ENCODE data around the gene TCF15.
"Not testable (repeated sequence)": the region's sequence is repeated elsewhere in the genome, so short reads cannot be mapped to it uniquely, and the experiment has no call there.

The TCF15 gene

DNA sequence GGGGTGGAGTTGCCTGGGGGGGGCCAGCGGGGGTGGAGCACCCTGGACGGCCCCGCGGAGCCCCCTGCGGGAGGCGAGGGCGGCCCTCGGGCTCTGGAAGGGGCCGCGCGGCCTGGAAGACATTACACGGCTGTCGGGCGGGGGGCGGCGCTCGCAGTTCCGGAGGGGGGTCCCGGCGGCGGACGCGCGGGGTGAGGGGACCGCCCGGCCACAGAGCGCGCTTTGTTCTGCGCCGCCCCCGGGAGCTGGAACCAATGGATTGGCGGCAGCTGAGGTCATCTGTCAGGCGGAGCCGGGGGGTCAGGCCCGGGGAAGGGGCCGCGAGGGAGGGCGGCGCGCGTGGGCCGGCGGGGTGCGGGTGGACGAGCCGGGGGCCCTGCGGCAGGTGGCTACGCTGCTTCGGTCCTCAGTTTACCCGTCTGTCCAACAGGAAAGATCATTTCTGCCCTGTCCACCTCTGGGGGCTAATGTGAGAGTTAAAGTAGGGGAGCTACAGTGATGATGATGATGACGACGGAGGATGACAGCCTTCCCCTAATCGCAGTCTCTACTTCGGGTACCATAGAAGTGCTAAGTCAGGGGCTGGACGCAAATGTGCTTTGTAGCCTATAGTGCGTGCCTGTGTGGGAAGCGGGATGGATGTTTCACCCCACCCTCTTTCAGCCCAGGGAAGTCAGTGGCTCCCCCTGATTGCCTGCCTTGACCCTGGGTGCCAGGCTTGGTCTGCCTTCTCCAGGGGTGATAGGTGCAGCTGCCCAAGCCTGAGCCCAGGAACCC, 32.5 kb upstream of the TCF15 start:
- DNase-seq (ENCODE audit: low read depth, low spot score): no peak

DNA sequence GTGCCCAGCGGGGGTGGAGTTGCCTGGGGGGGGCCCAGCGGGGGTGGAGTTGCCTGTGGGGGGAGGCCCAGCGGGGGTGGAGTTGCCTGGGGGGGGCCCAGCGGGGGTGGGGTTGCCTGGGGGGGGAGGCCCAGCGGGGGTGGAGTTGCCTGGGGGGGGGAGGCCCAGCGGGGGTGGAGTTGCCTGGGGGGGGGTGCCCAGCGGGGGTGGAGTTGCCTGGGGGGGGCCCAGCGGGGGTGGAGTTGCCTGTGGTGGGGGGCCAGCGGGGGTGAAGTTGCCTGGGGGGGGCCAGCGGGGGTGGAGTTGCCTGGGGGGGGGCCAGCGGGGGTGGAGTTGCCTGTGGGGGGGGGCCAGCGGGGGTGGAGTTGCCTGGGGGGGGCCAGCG, 31.9 kb upstream of the TCF15 start:
- DNase-seq (ENCODE audit: low read depth, low spot score): not testable (repeated sequence)

DNA sequence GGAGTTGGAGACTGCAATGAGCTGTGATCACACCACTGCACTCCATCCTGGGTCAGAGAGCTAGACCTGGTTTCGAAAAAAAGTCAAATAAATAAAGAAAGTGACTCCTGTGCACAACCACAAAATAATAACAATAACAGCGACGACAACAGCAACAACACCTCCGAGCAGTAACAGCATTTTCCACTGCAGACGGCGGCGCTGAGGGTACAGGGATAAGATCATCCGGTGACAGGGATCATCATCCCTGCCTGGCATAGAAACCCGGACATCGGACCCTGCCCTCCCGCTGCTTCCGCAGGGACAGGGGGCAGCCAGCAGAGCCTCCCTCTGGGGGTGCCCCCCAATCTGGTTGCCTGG, 31.4 kb upstream of the TCF15 start:
- no peak for DNase-seq (ENCODE audit: low read depth, low spot score)

- no peak for DNase-seq (ENCODE audit: low read depth, low spot score)
Observed at GRCh38 chr20:640674-641515, 30.8 kb upstream of the TCF15 start.

DNA sequence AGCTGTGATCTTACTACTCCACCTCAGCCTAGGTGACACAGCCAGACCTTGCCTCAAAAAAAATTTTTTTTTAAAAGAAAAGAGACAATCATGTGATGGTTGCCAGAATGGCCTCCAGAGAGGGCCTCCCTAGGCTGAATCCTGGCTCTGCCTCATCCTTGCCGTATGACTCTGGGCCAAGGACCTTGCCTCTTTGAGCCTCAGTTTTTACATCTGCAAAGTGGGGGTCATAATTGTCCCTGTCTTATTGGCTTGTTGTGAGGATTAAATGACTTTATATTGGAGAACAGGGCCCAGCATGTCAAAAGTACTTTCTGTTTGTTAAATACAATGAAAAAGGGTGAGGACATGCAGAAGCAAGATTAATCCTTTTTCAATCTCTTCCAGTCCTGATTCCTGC, 28.5 kb upstream of the TCF15 start:
- DNase-seq (ENCODE audit: low read depth, low spot score): no peak

DNA sequence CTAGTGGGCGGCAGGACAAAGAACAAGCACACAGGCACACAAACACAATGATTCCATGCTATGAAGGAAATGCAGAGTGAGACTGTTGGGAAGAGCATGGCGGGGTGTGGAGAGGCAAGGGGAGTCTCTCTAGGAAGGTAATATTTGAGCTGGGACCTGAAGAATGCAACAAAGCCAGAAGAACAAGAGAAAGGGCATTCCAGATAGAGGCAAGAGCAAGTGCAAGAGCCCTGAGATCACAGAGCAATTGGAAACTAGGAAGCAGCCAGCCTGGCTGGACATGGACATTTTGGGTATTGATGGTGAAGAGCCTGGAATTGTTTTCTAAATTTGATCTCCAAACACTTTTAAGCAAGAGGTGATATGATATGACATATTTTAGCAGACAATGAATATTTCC, 27.4 kb upstream of the TCF15 start:
- DNase-seq (ENCODE audit: low read depth, low spot score): no peak

GRCh38 chr20:635893-636338, 25.8 kb upstream of the TCF15 start:
- DNase-seq (ENCODE audit: low read depth, low spot score): no peak

DNA sequence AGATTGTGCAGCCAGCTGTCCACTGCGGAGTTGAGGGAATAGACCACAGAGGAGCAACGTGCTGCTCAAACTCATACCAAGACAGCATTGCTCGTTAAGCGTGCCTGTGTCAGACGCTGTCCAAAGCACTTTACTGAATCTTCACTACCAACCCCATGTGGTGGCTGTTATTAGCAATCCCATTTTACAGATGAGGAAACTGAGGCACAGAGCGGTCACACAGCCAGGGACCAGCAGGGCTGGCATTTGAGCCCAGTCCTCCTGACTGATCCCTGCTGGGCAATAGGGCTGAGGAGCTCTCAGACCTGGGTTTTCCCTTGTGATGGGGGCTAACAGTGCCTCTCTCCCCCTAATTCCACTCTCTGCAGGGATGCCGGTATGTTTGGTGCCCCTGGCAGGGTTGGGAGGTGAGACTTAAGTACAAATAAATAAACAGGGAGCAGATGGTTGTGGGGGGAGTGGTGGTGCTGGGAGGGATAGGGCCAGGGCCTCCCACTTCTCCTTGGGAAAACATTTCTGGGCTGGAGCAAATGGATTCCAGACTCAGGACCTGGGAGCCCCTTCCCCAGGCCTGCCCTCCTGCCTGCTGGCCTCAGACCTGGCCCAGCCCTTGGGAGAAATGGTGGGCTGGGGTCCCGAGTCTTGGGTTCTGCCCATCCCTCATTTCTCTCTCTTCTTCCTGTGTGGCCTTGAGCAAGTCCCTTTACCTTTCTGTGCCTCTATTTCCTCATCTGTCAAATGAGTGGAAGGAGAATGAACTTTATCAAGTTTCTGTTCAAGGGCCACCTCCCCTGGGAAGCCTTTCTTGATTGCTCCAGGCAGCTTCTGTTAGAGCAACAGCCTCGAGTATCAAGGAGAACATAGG, 25.2 kb upstream of the TCF15 start:
- DNase-seq (ENCODE audit: low read depth, low spot score): no peak

GRCh38 chr20:634148-634925, 24.2 kb upstream of the TCF15 start:
- DNase-seq (ENCODE audit: low read depth, low spot score): no peak

DNA sequence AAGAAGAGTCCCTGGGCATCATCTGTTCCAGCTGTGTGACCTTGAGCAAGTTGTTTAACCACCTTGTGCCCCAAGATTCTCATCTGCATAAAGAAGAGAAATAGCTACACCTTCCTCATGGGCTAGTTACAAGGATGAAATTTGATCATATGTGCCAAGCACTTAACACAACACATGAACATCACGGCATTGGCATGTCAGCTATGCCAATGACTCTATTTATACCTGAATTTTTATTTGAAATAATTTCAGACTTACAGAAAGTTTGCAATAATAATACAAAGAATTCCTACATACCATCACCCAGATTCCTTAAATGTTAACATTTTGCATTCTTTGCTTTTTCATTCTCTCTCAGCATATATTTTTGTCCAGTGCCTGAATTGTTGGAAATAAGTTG, 21.0 kb upstream of the TCF15 start:
- no peak for DNase-seq (ENCODE audit: low read depth, low spot score)

DNA sequence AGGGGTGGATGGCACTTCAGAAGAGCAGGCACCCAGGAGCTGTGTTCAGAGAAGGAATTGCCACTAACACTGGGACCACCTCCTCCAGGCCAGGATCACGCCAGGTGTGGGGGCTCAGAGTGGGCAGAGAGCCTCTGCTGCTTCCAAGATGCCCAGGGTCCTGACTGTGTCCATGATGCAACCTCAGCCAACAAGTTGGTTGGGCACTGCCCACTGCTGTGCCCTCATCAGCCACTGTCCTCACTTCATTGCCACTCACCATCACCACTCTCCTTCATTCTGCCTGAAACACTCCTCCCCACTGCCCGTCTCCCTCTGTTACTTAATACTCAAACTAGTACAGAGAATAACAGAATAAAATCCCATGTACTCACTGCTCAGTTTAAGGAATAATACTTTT, 16.5 kb upstream of the TCF15 start:
- DNase-seq (ENCODE audit: low read depth, low spot score): no peak

GRCh38 chr20:625360-625932, 15.3 kb upstream of the TCF15 start:
- no peak for DNase-seq (ENCODE audit: low read depth, low spot score)

DNA sequence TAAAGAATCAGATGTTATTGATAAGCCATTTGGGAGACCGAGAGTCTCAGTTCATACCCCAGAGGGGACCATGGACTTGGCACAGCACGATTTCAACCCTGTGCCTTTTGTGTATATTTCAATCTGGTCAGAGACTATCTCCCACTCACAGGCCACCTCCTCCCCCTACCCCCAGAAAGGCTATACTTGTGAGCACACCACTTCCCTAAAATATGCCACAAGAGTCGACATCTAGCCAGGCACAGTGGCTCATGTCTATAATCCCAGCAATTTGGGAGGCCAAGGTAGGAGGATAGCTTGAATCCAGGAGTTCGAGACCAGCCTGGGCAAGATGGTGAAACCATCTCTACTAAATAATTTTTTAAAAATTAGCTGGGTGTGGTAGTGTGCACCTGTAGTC, 13.6 kb upstream of the TCF15 start:
- DNase-seq (ENCODE audit: low read depth, low spot score): no peak

DNA sequence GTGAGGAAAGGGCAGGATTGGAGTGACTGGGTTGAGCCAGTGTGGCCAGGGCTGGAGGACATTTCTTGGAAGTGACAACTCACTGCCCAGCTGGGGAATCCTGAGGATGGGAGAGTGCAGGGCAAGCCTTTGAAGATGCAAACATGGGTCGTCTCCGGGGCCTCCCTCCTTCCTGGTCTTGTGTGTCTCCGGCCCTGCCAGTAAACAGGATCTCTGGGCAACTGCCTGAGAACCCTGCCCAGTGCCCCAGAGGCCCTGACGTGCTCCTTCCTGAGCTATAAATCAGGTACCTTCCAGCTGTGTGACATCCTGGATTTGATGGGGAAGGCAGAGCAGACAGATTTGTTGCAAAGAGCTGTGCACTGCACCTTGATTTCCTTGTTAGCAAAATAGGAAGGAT, 12.9 kb upstream of the TCF15 start:
- DNase-seq (ENCODE audit: low read depth, low spot score): no peak

GRCh38 chr20:622161-622560, 12.1 kb upstream of the TCF15 start:
- no peak for DNase-seq (ENCODE audit: low read depth, low spot score)

GRCh38 chr20:621125-621756, 11.1 kb upstream of the TCF15 start:
- no peak for DNase-seq (ENCODE audit: low read depth, low spot score)

DNA sequence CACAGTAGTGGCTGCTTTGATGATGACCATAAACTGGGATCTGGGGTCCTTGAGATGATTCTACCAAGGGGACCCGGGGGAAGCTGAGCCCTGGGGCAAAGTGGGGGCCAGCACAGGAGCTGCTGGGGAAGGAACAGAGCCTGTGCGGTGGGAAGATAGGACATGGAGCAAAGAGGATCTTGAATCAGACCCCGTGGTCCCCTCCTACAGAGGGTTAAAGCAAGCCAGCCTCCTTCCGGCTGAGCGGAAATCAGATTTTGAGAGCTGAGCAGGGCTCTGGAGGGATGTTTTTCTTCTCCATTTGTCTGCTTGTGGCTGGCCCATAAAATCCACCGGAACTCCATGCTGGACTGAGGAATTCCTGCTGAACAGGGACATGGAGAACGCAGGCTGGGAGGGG, 10.1 kb upstream of the TCF15 start:
- DNase-seq (ENCODE audit: low read depth, low spot score): no peak

DNA sequence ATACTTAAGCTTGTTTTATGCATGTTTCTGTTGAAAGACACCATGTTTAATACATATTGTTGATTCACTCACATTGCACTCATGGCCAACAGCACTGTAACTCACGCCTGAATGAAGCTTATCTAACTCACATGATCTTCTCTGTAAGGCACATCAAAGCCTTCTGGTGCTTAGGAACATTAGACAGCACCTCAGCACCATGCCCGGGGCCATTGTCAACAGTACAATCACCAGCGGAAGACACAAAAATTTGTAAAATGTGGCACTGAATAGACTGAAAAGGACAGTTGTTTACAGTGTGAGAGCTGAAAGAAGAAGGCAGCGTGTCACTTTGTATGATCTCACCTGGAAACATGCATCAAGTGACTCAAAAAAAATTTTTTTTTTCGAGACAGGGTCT, 8.9 kb upstream of the TCF15 start:
- no peak for DNase-seq (ENCODE audit: low read depth, low spot score)

DNA sequence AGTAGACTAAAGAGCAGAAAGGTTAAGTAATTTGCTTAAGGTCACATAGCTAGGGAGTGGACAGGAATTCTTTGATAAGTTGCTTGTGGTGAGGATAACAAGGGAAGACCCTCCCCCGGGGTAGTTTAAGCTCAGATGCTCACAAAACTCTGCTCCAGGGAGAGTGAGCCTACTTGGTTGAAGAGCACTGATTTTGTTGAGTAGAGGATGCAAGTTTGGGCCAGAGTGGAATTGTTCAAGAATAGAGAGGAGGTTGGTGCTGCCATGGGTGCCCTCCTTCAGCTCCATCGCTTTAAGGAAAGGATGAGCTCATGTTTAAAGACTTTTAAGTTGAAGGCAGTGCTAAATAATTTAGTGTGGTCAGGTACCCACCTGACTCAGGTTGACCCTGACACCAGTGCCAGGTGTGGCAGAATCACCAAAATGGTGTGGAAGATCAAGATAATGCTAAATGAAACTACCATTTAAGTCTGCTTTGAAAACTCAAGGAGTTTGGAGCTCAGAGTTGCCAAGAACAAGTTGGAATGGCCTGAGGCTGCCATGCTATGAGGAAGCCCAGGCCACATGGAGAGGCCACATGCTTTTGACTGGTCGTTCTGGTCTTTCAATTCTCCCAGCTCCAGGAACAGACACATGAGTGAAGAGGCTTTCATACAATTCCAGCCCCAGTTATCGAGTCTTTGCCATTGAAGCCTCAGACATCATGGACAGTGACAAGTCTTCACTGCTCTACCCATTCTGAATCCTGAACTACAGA, 8.0 kb upstream of the TCF15 start:
- no peak for DNase-seq (ENCODE audit: low read depth, low spot score)

DNA sequence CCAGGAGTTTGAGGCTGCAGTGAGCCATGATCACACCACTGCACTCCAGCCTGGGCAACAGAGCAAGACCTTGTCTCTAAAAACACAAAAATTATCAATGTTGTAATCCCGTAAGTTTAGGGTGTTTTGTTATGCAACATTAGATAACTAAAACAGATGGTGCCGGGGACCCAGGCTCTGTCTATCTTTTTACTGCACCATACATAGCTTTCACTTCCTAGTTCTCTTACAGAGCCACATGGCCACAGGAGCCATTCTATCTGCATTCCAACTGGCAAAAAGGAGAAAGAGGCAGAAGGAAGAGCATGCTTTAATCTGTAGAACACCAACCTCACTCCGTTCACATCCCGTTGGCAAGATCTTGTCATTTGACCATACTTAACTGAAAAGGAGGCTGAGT, 5.4 kb upstream of the TCF15 start:
- no peak for DNase-seq (ENCODE audit: low read depth, low spot score)
